ENCODE data around the gene TOM1L2.

The TOM1L2 gene

DNA sequence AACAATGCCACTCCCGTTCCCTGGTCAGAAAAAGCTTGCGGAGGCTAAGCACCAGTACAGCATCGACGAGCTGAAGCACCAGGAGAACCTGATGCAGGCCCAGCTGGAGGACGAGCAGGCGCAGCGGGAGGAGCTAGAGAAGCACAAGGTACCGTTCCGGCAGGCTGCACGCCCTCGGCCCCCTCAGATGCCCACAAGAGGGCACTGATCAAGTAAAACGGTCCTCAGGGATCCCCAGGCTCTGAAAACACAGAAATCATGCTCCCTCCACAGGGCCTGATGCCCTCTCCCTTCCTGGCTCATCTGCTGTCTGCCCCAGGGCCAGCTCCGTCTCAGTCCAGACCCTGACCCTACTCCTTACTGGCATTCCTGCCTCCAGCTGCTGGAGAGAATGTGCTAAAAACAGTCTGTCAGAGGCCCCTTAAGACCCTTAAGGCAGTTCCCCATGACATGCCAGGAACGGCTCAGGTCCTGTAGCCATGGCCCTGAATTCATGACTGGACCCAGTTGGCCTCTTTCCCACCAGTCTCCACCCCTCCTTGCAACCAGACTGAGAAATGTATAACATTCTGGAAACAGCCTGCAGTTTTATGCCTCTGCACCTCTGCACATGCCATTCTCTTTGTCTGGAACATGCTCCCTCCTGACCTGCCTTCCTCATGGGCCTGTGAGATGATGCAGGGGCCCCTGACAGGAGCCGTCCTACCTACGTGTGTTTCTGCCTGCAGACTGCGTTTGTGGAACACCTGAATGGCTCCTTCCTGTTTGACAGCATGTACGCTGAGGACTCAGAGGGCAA lies 22.3 kb upstream of the TOM1L2 start:
- H3K27me3 ChIP-seq, result no peaks in the 10 kb centered on the region
- TF ChIP-seq, protein P1, sequence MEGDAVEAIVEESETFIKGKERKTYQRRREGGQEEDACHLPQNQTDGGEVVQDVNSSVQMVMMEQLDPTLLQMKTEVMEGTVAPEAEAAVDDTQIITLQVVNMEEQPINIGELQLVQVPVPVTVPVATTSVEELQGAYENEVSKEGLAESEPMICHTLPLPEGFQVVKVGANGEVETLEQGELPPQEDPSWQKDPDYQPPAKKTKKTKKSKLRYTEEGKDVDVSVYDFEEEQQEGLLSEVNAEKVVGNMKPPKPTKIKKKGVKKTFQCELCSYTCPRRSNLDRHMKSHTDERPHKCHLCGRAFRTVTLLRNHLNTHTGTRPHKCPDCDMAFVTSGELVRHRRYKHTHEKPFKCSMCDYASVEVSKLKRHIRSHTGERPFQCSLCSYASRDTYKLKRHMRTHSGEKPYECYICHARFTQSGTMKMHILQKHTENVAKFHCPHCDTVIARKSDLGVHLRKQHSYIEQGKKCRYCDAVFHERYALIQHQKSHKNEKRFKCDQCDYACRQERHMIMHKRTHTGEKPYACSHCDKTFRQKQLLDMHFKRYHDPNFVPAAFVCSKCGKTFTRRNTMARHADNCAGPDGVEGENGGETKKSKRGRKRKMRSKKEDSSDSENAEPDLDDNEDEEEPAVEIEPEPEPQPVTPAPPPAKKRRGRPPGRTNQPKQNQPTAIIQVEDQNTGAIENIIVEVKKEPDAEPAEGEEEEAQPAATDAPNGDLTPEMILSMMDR (IDR thresholded peaks at IDR 0.05), result no peak

DNA sequence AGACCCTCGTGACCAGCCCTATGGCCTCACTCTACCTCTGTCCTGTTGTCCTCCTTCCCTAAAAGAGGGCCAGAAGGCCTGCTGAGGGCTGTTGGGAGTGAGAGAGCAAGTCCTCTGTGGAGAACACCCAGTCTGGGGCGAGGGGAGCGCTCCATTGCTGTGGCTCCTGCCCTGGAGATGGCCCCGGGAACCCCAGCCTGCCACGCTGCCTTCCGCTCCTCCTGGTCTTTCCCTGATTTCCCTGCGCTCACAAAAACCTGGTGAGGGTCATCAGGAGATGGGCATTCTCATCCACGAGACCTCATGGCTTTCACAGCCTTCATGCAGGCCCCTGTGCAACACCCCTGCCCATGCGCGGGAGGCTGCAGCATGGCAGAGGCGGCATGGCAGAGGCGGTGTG lies 21.7 kb upstream of the TOM1L2 start:
- no peaks in the 10 kb centered on the region for H3K27me3 ChIP-seq
- H3K4me3 ChIP-seq (ENCODE audit: low read depth in 1 of 2, low read length in 1 of 2), result no peak overlapping the region
- no peaks in the 10 kb centered on the region for H3K4me1 ChIP-seq (ENCODE audit: control insufficient read depth in 1 of 2, insufficient read depth in 1 of 2, low read depth in 1 of 2, low read length in 1 of 2)
- H3K9me3 ChIP-seq, result no peaks in the 10 kb centered on the region
- no peaks in the 10 kb centered on the region for H3K36me3 ChIP-seq
- TF ChIP-seq, protein P1 (IDR thresholded peaks at IDR 0.05), result no peak
- no peak overlapping the region for H3K27ac ChIP-seq

More for the DNA sequence above, 22.3 kb upstream of the TOM1L2 start:
- Histone ChIP-seq H3K9me3 (no peaks in the 10 kb centered on the region), H3K4me1 (ENCODE audit: control insufficient read depth in 1 of 2, insufficient read depth in 1 of 2, low read depth in 1 of 2, low read length in 1 of 2) (no peaks in the 10 kb centered on the region), H3K4me3 (ENCODE audit: low read depth in 1 of 2, low read length in 1 of 2) (no peak overlapping the region), H3K36me3 (no peaks in the 10 kb centered on the region), H3K27ac (no peak overlapping the region)

DNA sequence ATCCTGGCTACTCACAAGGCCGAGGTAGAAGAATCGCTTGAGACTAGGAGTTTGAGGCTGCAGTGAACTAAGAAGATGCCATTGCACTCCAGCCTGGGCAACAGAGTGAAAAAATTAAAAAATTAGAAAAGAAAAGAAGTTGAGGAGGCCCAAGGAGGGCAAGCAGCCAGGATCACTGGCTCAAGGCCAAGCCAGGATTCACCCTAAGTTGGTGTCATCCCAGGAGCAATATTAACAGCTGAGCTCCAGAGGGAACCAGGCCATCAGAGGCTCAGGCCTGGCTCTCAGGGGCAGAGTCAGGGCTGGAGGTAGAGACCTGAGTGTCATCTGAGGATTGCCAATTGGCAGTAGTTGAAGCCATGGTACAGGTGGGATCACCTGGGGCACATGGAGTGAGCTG lies 21.2 kb upstream of the TOM1L2 start:
- TF ChIP-seq, protein P1 (IDR thresholded peaks at IDR 0.05), result no peak
- Histone ChIP-seq H3K27ac (no peak overlapping the region), H3K36me3 (no peaks in the 10 kb centered on the region), H3K4me3 (ENCODE audit: low read depth in 1 of 2, low read length in 1 of 2) (no peak overlapping the region), H3K27me3 (no peaks in the 10 kb centered on the region), H3K4me1 (ENCODE audit: control insufficient read depth in 1 of 2, insufficient read depth in 1 of 2, low read depth in 1 of 2, low read length in 1 of 2) (no peaks in the 10 kb centered on the region), H3K9me3 (no peaks in the 10 kb centered on the region)

DNA sequence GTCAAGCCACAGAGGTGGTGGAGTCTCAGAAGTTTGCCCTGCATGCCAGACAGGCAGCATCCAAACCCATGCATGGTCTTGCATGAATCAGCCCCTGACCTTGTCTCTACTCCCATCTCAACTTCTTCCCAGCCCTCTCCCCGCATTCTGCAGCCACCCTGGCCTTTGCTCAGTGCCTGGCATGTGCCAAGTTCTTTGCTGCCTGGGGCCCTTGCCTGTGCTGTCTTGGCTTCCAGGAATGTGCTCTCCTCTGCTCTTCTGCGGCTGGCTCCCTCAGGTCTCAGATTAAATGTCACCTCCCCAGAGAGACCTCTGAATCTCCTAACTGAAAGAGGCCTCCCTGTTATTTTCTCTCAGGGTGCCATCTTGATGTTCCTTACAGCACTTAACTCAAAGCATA lies 18.1 kb upstream of the TOM1L2 start:
- Histone ChIP-seq H3K36me3 (no peaks in the 10 kb centered on the region), H3K4me1 (ENCODE audit: control insufficient read depth in 1 of 2, insufficient read depth in 1 of 2, low read depth in 1 of 2, low read length in 1 of 2) (no peaks in the 10 kb centered on the region), H3K27ac (no peak overlapping the region), H3K27me3 (no peaks in the 10 kb centered on the region), H3K9me3 (no peaks in the 10 kb centered on the region), H3K4me3 (ENCODE audit: low read depth in 1 of 2, low read length in 1 of 2) (no peak overlapping the region)
- TF ChIP-seq, protein P1 (IDR thresholded peaks at IDR 0.05), result no peak

DNA sequence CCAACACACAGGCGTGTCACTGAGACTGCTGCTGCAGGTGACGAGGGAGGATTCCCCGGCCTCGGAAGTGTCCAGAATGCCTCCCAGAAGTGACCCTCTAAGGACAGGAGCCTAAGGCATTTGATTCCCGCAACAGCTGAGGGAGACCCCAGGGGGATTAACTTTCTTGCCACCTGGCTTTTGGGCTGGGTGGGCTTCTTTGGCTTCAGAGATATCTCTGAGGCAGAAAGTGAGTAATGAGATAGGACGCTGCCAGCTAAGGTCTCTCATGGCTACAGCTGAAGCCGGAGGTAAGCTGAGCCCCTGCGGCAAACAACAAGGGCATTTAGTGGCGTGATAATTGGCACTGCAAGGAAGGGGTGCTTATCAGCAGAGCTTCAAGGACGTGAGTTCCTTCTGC lies 17.4 kb upstream of the TOM1L2 start:
- TF ChIP-seq, protein P1 (IDR thresholded peaks at IDR 0.05), result no peak
- no peak overlapping the region for H3K27ac ChIP-seq
- no peak overlapping the region for H3K4me3 ChIP-seq (ENCODE audit: low read depth in 1 of 2, low read length in 1 of 2)
- no peaks in the 10 kb centered on the region for H3K36me3 ChIP-seq
- no peaks in the 10 kb centered on the region for H3K4me1 ChIP-seq (ENCODE audit: control insufficient read depth in 1 of 2, insufficient read depth in 1 of 2, low read depth in 1 of 2, low read length in 1 of 2)
- no peaks in the 10 kb centered on the region for H3K27me3 ChIP-seq
- no peaks in the 10 kb centered on the region for H3K9me3 ChIP-seq
